Uterus (tissue), 4 donors: ENCODE data around the gene TIMMDC1. TPM values are rescaled to one million over a fixed set of nuclear protein-coding genes. Genes with fewer than 3 reads are reported as not detected.

Source experiments
- DNase-seq, 2 donors: peaks; one replicate each; pipeline ENCODE4 v3.0.0-alpha.2; 2019 to 2020
- H3K27ac ChIP-seq, 2 donors: fragments of 200-600 bp; sonication (generic); 1 replicate in 1 of 2; 2 replicates in 1 of 2; pipeline ENCODE4 v1.5.1; 2016 to 2018
- H3K27me3 ChIP-seq, 2 donors: fragments of 200-600 bp; sonication (generic); one replicate each; pipeline ENCODE4 v1.5.1; 2018 to 2019; ENCODE audit warnings: control low read depth in 1 of 2
- H3K36me3 ChIP-seq, 2 donors: fragments of 200-600 bp; sonication (generic); one replicate each; pipeline ENCODE4 v1.5.1; 2019; ENCODE audit warnings: control low read depth in 1 of 2
- H3K4me1 ChIP-seq, 2 donors: fragments of 200-600 bp; sonication (generic); one replicate each; pipeline ENCODE4 v1.5.1; 2018 to 2019; ENCODE audit warnings: control low read depth in 1 of 2
- H3K4me3 ChIP-seq, 2 donors: fragments of 200-600 bp; sonication (generic); 1 replicate in 1 of 2; 2 replicates in 1 of 2; pipeline ENCODE4 v1.5.1; 2018 to 2019; ENCODE audit warnings: mild to moderate bottlenecking in 1 of 2
- H3K9me3 ChIP-seq, 2 donors: fragments of 200-600 bp; sonication (generic); one replicate each; pipeline ENCODE4 v1.5.1; 2019; ENCODE audit warnings: control low read depth in 1 of 2
- POLR2A ChIP-seq, 2 donors: fragments of 450-650 bp; IDR thresholded peaks; one replicate each; pipeline ENCODE4 v1.6.1; 2016; ENCODE audit warnings: antibody characterized with exemption in 2 of 2, mild to moderate bottlenecking in 1 of 2, moderate library complexity in 1 of 2
- intact Hi-C: fragments of 100-400 bp; cut with DNase I; formaldehyde crosslinking; loops from one replicate; pipeline ENCODE4 v1.15.1; 2023; ENCODE audit warnings: low total_unique reads
- total RNA-seq, 4 donors: library from RNA; depleted of rRNA in 3 of 4; stranded (reverse); fragments of >200 nt in 3 of 4; gene quantifications; one replicate each; pipeline versions ENCODE4 v1.1.0 to v1.2.4, GENCODE V29; 2014 to 2023
- TF ChIP-seq, protein P1 (sequence below), 4 experiments: fragments of 200-600 bp in 2 of 4; fragments of 450-650 bp in 2 of 4; sonication (generic) in 2 of 4; IDR thresholded peaks; one replicate each; pipeline ENCODE4 v1.5.1; 2016 to 2019; ENCODE audit warnings: antibody characterized with exemption in 4 of 4, mild to moderate bottlenecking in 2 of 4, moderate library complexity in 1 of 4
- donor health status: DM: yes; HTN: yes; CAD: no.

The TIMMDC1 gene
- total RNA-seq, 4 donors from 2014 or later: 15.1 to 83.4 (median 31.4) TPM

DNA sequence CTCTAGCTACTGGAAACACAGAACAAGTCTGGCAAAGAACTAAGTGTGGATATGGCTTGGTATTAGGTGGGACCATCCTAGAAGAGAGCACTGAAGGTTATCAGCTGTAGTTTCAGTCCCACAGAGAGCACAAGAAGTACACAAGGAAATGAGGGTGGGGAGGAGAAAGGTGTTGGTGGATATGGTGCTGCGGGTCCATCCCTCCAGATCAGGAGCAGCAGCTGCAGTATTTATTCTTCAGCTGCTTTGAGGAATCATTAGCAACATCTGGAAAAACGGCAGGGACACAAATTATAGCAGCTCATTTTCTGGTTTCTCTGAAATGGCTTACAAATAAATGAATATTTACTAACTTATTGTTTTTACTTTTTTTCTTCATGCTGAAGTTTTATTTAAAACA lies 32.1 kb downstream of the TIMMDC1 start:
- TF ChIP-seq, protein P1, sequence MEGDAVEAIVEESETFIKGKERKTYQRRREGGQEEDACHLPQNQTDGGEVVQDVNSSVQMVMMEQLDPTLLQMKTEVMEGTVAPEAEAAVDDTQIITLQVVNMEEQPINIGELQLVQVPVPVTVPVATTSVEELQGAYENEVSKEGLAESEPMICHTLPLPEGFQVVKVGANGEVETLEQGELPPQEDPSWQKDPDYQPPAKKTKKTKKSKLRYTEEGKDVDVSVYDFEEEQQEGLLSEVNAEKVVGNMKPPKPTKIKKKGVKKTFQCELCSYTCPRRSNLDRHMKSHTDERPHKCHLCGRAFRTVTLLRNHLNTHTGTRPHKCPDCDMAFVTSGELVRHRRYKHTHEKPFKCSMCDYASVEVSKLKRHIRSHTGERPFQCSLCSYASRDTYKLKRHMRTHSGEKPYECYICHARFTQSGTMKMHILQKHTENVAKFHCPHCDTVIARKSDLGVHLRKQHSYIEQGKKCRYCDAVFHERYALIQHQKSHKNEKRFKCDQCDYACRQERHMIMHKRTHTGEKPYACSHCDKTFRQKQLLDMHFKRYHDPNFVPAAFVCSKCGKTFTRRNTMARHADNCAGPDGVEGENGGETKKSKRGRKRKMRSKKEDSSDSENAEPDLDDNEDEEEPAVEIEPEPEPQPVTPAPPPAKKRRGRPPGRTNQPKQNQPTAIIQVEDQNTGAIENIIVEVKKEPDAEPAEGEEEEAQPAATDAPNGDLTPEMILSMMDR (IDR thresholded peaks at IDR 0.05): no peak
- intact Hi-C loops: no loop called here
- Histone ChIP-seq H3K36me3 (no peaks in the 10 kb centered on the region), H3K9me3 (no peaks in the 10 kb centered on the region), H3K27me3 (no peaks in the 10 kb centered on the region), H3K4me1 (no peaks in the 10 kb centered on the region), H3K4me3 (no peak overlapping the region), H3K27ac (no peak overlapping the region)
- DNase-seq: no peak

- no peak overlapping the region for H3K4me3 ChIP-seq
- no peak overlapping the region for H3K27ac ChIP-seq
- intact Hi-C loops: no loop called here
- no peaks in the 10 kb centered on the region for H3K36me3 ChIP-seq
- no peak for TF ChIP-seq POLR2A (IDR thresholded peaks at IDR 0.05)
- TF ChIP-seq, protein P1 (IDR thresholded peaks at IDR 0.05): no peak
- DNase-seq: no peak
- no peaks in the 10 kb centered on the region for H3K27me3 ChIP-seq
- no peaks in the 10 kb centered on the region for H3K9me3 ChIP-seq
- H3K4me1 ChIP-seq: no peaks in the 10 kb centered on the region
Measured at GRCh38 chr3:119531151-119531550, 32.8 kb downstream of the TIMMDC1 start.

- Histone ChIP-seq H3K4me1 (no peaks in the 10 kb centered on the region), H3K27ac (no peak overlapping the region), H3K27me3 (no peaks in the 10 kb centered on the region), H3K4me3 (no peak overlapping the region), H3K9me3 (no peaks in the 10 kb centered on the region), H3K36me3 (no peaks in the 10 kb centered on the region)
- intact Hi-C loops: no loop called here
- TF ChIP-seq POLR2A (IDR thresholded peaks at IDR 0.05): no peak
- TF ChIP-seq, protein P1 (IDR thresholded peaks at IDR 0.05): no peak
- no peak for DNase-seq
Measured at GRCh38 chr3:119534296-119534695, 35.9 kb downstream of the TIMMDC1 start.

- no peaks in the 10 kb centered on the region for H3K36me3 ChIP-seq
- intact Hi-C loops: no loop called here
- no peak for DNase-seq
- no peaks in the 10 kb centered on the region for H3K9me3 ChIP-seq
- H3K4me3 ChIP-seq: no peak overlapping the region
- no peaks in the 10 kb centered on the region for H3K4me1 ChIP-seq
- no peak overlapping the region for H3K27ac ChIP-seq
- H3K27me3 ChIP-seq: no peaks in the 10 kb centered on the region
- TF ChIP-seq POLR2A (IDR thresholded peaks at IDR 0.05): no peak
- TF ChIP-seq, protein P1 (IDR thresholded peaks at IDR 0.05): no peak
Measured at GRCh38 chr3:119536757-119537156, 38.4 kb downstream of the TIMMDC1 start.

DNA sequence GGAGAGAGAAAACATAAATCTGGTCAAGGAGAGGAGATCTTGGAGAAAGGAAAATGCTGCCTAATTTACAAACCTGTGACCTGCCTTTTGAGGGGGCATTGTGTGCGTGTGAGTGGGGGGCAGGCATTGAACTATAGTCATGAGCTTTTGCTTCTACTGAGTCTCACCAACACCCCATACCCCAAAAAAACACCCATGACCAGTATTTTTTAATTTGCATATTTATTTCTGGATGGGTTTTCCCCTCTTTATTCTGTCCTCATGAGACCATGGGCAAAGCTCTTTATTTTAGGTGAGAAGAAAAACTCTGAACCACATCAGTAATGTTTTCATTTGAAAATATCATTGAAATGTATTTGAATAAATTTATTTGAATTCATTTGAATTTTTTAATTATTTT lies 40.4 kb downstream of the TIMMDC1 start:
- intact Hi-C loops: no loop called here
- Histone ChIP-seq H3K4me1 (no peaks in the 10 kb centered on the region), H3K27me3 (no peaks in the 10 kb centered on the region), H3K27ac (no peak overlapping the region), H3K4me3 (no peak overlapping the region), H3K36me3 (no peaks in the 10 kb centered on the region), H3K9me3 (no peaks in the 10 kb centered on the region)
- DNase-seq: no peak
- TF ChIP-seq POLR2A (IDR thresholded peaks at IDR 0.05): no peak
- TF ChIP-seq, protein P1 (IDR thresholded peaks at IDR 0.05): no peak
